ENCODE measurements around the gene PIK3R5.

DNA sequence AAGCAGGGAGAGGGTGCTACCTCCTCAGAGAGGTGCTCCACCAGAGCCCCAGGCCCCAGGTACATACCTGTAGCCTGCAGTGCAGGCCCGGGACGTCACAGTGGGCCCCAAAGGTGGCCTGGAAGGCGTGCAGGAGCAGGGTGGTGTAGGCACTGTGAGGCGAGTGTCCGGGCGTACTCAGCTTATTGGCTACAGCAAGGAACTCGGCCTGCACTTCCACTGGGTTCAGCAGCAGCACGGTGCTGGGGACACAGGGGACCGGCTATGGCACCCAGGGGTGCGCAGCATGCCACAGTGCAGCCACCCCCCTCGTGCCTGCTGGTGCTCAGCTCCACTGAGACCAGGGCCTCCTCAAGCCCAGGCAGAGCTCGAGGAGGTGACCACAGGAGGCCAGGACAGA, 74.8 kb downstream of the PIK3R5 start:
- TF ChIP-seq EZH2 (IDR thresholded peaks at IDR 0.05; ENCODE audit: borderline replicate concordance, low read length) = no peak
- TF ChIP-seq, protein P1, sequence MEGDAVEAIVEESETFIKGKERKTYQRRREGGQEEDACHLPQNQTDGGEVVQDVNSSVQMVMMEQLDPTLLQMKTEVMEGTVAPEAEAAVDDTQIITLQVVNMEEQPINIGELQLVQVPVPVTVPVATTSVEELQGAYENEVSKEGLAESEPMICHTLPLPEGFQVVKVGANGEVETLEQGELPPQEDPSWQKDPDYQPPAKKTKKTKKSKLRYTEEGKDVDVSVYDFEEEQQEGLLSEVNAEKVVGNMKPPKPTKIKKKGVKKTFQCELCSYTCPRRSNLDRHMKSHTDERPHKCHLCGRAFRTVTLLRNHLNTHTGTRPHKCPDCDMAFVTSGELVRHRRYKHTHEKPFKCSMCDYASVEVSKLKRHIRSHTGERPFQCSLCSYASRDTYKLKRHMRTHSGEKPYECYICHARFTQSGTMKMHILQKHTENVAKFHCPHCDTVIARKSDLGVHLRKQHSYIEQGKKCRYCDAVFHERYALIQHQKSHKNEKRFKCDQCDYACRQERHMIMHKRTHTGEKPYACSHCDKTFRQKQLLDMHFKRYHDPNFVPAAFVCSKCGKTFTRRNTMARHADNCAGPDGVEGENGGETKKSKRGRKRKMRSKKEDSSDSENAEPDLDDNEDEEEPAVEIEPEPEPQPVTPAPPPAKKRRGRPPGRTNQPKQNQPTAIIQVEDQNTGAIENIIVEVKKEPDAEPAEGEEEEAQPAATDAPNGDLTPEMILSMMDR (conservative IDR thresholded peaks at IDR 0.05 in 1 of 2, IDR thresholded peaks at IDR 0.05 in 1 of 2; ENCODE audit: extremely low read depth in 1 of 2, insufficient read depth in 1 of 2, low read depth in 1 of 2, low read length in 2 of 2) = no peak

All from mammary epithelial cell (primary cell).